Smooth muscle cell (in vitro differentiated cells): ENCODE results near the gene SIGLEC15. TPM values are rescaled to one million over a fixed set of nuclear protein-coding genes. Genes with fewer than 3 reads are reported as not detected.

ENCODE experiments used
- DNase-seq: peaks from one replicate; lab custom pipeline; 2025; ENCODE audit not compliant: unreplicated experiment; lab: John Stamatoyannopoulos, UW
- H2AFZ ChIP-seq: fragments of 200-600 bp; sonication (generic); 2 replicates; pipeline ENCODE4 v1.6.0; 2016; ENCODE audit warnings: antibody characterized with exemption, low read depth, mild to moderate bottlenecking
- H3F3A ChIP-seq: fragments of 200-600 bp; sonication (generic); 2 replicates; pipeline ENCODE4 v1.6.0; 2017; ENCODE audit warnings: antibody characterized with exemption, low read depth
- H3K27ac ChIP-seq: fragments of 200-600 bp; sonication (generic); 2 replicates; pipeline ENCODE4 v1.5.1; 2016; ENCODE audit warnings: low read depth, mild to moderate bottlenecking
- H3K27me3 ChIP-seq: fragments of 200-600 bp; sonication (generic); 2 replicates; pipeline ENCODE4 v1.6.1; 2016; ENCODE audit warnings: low read depth, mild to moderate bottlenecking
- H3K36me3 ChIP-seq: fragments of 200-600 bp; sonication (generic); 2 replicates; pipeline ENCODE4 v1.5.1; 2016; ENCODE audit warnings: low read depth
- H3K4me1 ChIP-seq: fragments of 200-600 bp; sonication (generic); 2 replicates; pipeline ENCODE4 v1.5.1; 2016; ENCODE audit warnings: low read depth
- H3K4me2 ChIP-seq: fragments of 200-600 bp; sonication (generic); 2 replicates; pipeline ENCODE4 v1.6.0; 2016; ENCODE audit warnings: mild to moderate bottlenecking
- H3K4me3 ChIP-seq: fragments of 200-600 bp; sonication (generic); 2 replicates; pipeline ENCODE4 v1.5.1; 2016; ENCODE audit warnings: mild to moderate bottlenecking
- H3K79me2 ChIP-seq: fragments of 200-600 bp; sonication (generic); 2 replicates; pipeline ENCODE4 v1.6.0; 2016; ENCODE audit warnings: low read depth, mild to moderate bottlenecking
- H3K9ac ChIP-seq: fragments of 200-600 bp; sonication (generic); 2 replicates; pipeline ENCODE4 v1.6.0; 2016; ENCODE audit warnings: low read depth
- H3K9me3 ChIP-seq: fragments of 200-600 bp; sonication (generic); replicated peaks from 2 replicates; pipeline ENCODE4 v1.5.1; 2016; ENCODE audit warnings: low read depth
- H4K20me1 ChIP-seq: fragments of 200-600 bp; sonication (generic); 2 replicates; pipeline ENCODE4 v1.6.0; 2016; ENCODE audit warnings: low read depth
- CTCF ChIP-seq: fragments of 200-600 bp; sonication (generic); IDR thresholded peaks from 2 replicates; pipeline ENCODE4 v1.5.1; 2017; ENCODE audit warnings: borderline replicate concordance, mild to moderate bottlenecking, antibody characterized with exemption; ENCODE audit not compliant: insufficient read depth, poor library complexity, severe bottlenecking
- WGBS: methylation state at CpG from one replicate; pipeline ENCODE4 v1.1.7; 2016; ENCODE audit warnings: low lambda C conversion rate; 5-methylcytosine and 5-hydroxymethylcytosine counted together
- polyA plus RNA-seq: library from polyadenylated mRNA; unstranded; fragments of >200 nt; fragmentation: Nextera tagmentation; extraction: Ambion mirVana; gene quantifications from 2 replicates; pipeline ENCODE4 v1.2.1, GENCODE V29; 2016
- total RNA-seq: library from RNA; depleted of rRNA; stranded (reverse); fragments of >200 nt; gene quantifications from 2 replicates; pipeline ENCODE4 v1.2.3, GENCODE V29; 2014

Gene SIGLEC15
- total and polyA plus RNA-seq, 2 experiments from 2014 or later, result 0.58 to 1.4 TPM

GRCh38 chr18:45835057-45835636, 9.7 kb downstream of the SIGLEC15 start:
- no peak for DNase-seq

GRCh38 chr18:45836242-45837205, 11.0 kb downstream of the SIGLEC15 start:
- H3K27ac ChIP-seq, result no peak overlapping the region
- H3K79me2 ChIP-seq, result no peaks in the 10 kb centered on the region
- H3K36me3 ChIP-seq, result no peaks in the 10 kb centered on the region
- H3K27me3 ChIP-seq, result peaks cover 14% of the 10 kb centered on the region
- H3K4me3 ChIP-seq, result no peak overlapping the region
- no peaks in the 10 kb centered on the region for H3F3A ChIP-seq
- 71% methylated on average over 14 of the region's 14 CpGs for WGBS
- no peak overlapping the region for H2AFZ ChIP-seq
- H3K9ac ChIP-seq, result no peak overlapping the region
- no peak for TF ChIP-seq CTCF
- no peak for DNase-seq
- H4K20me1 ChIP-seq, result no peaks in the 10 kb centered on the region
- no peak overlapping the region for H3K4me2 ChIP-seq
- no peaks in the 10 kb centered on the region for H3K9me3 ChIP-seq
- no peaks in the 10 kb centered on the region for H3K4me1 ChIP-seq

More at GRCh38 chr18:45835057-45835636, 9.7 kb downstream of the SIGLEC15 start:
- no peaks in the 10 kb centered on the region for H4K20me1 ChIP-seq
- H3K4me2 ChIP-seq, result no peak overlapping the region
- 88% methylated on average over 3 of the region's 3 CpGs for WGBS
- no peak overlapping the region for H2AFZ ChIP-seq
- H3K27ac ChIP-seq, result no peak overlapping the region
- no peak overlapping the region for H3K9ac ChIP-seq
- no peaks in the 10 kb centered on the region for H3K36me3 ChIP-seq
- H3F3A ChIP-seq, result no peaks in the 10 kb centered on the region
- H3K4me1 ChIP-seq, result no peaks in the 10 kb centered on the region
- no peaks in the 10 kb centered on the region for H3K9me3 ChIP-seq
- no peaks in the 10 kb centered on the region for H3K79me2 ChIP-seq
- peaks cover 14% of the 10 kb centered on the region for H3K27me3 ChIP-seq
- no peak for TF ChIP-seq CTCF
- H3K4me3 ChIP-seq, result no peak overlapping the region

- no peaks in the 10 kb centered on the region for H3K79me2 ChIP-seq
- no peak overlapping the region for H3K9ac ChIP-seq
- TF ChIP-seq CTCF, result peak; percentile 25
- no peaks in the 10 kb centered on the region for H3K9me3 ChIP-seq
- no peak for DNase-seq
- no peaks in the 10 kb centered on the region for H3F3A ChIP-seq
- H3K27ac ChIP-seq, result no peak overlapping the region
- peak overlapping the region; percentile 34 for H3K4me3 ChIP-seq
- H3K4me1 ChIP-seq, result no peaks in the 10 kb centered on the region
- peaks cover 14% of the 10 kb centered on the region for H3K27me3 ChIP-seq
- peak overlapping the region; percentile 81 for H3K4me2 ChIP-seq
- H4K20me1 ChIP-seq, result no peaks in the 10 kb centered on the region
- H3K36me3 ChIP-seq, result no peaks in the 10 kb centered on the region
- WGBS, result 11% methylated on average over 67 of the region's 84 CpGs
- no peak overlapping the region for H2AFZ ChIP-seq
Measured at GRCh38 chr18:45837283-45838070, 12.0 kb downstream of the SIGLEC15 start.
